ENCODE data around the gene ZNF518B.
"Not testable (repeated sequence)": the region's sequence is repeated elsewhere in the genome, so short reads cannot be mapped to it uniquely, and the experiment has no call there.

ZNF518B gene

GRCh38 chr4:10438924-10439323, 18.3 kb downstream of the ZNF518B start:
- Histone ChIP-seq H3K27ac (no peak overlapping the region), H3K9me3 (peaks cover 4% of the 10 kb centered on the region; the same call in 1 of the 2 replicates), H3K4me1 (no peaks in the 10 kb centered on the region), H3K4me2 (no peak overlapping the region), H3K4me3 (no peak overlapping the region), H3K9ac (no peak overlapping the region), H3K27me3 (no peaks in the 10 kb centered on the region), H3K36me3 (peaks cover 7% of the 10 kb centered on the region), H4K20me1 (no peaks in the 10 kb centered on the region)
- no peak for TF ChIP-seq Cebpa-rat (IDR thresholded peaks at IDR 0.05)

- H3K9me3 ChIP-seq = no peaks in the 10 kb centered on the region
These were observed 19.5 kb downstream of the ZNF518B start for GRCh38 chr4:10437735-10438134.

GRCh38 chr4:10427680-10428079, 29.5 kb downstream of the ZNF518B start:
- H3K9me3 ChIP-seq, H3K4me2 ChIP-seq, H3K4me1 ChIP-seq, H3K4me3 ChIP-seq, H3K9ac ChIP-seq, H3K36me3 ChIP-seq, H3K27me3 ChIP-seq, H4K20me1 ChIP-seq, H3K27ac ChIP-seq: not testable (repeated sequence)

More at GRCh38 chr4:10437735-10438134, 19.5 kb downstream of the ZNF518B start:
- Histone ChIP-seq H3K27me3 (no peaks in the 10 kb centered on the region), H3K4me1 (no peaks in the 10 kb centered on the region), H3K9ac (no peak overlapping the region), H4K20me1 (no peaks in the 10 kb centered on the region), H3K27ac (no peak overlapping the region), H3K4me2 (no peak overlapping the region), H3K36me3 (no peaks in the 10 kb centered on the region), H3K4me3 (no peak overlapping the region)
- no peak for TF ChIP-seq Cebpa-rat (IDR thresholded peaks at IDR 0.05)

DNA sequence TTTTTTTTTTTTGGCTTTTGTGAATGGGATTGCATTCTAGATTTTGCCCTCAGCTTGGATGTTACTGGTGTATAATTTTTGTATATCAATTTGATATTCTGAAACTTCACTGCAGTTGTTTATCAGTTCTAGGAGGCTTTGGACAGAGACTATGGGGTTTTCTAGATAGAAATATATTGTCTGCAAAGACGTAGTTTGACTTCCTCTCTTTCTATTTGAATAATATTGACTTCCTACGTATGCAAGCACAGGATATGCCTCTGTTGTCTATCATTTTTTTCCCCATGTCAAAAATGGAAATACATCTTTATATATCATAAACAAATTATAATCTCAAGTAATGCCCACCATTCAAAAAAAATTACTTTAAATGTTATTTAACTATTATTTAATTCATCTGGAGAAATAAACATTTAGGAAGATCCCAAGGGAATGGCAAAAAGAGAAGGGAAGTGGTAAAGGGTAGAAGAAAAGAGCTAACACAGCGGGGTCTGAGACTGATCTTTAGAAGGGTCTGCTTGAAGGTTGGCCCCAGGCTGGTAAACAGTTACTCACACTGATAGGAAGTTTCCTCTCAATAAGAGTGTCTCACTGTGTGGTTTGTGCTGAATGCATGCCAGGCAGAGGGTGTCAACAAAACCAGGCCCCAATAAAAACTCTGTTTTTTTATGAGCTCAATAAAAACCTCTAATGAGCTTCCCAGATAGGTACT, 35.7 kb downstream of the ZNF518B start:
- Histone ChIP-seq H3K4me2 (peak overlapping the region; percentile 3), H3K4me3 (no peak overlapping the region), H3K27me3 (no peaks in the 10 kb centered on the region), H3K9me3 (peaks cover 18% of the 10 kb centered on the region), H3K9ac (no peak overlapping the region), H3K36me3 (no peaks in the 10 kb centered on the region; the same call in 1 of the 2 replicates), H3K4me1 (peaks cover 23% of the 10 kb centered on the region), H3K27ac (no peak overlapping the region), H4K20me1 (no peaks in the 10 kb centered on the region)
- TF ChIP-seq Cebpa-rat (IDR thresholded peaks at IDR 0.05) = no peak

- no peak for TF ChIP-seq Cebpa-rat (IDR thresholded peaks at IDR 0.05)
- no peak overlapping the region for H3K4me3 ChIP-seq
- H3K4me2 ChIP-seq = 0 out of 2 replicates have a peak overlapping the region, but pooled peaks have one; percentile 75
- H3K27me3 ChIP-seq = no peaks in the 10 kb centered on the region
- peaks cover 48% of the 10 kb centered on the region for H3K4me1 ChIP-seq
- no peak overlapping the region for H3K27ac ChIP-seq
- H3K9me3 ChIP-seq = peaks cover 18% of the 10 kb centered on the region
- no peaks in the 10 kb centered on the region for H4K20me1 ChIP-seq
- H3K9ac ChIP-seq = no peak overlapping the region
- no peaks in the 10 kb centered on the region; the same call in 1 of the 2 replicates for H3K36me3 ChIP-seq
These were observed 39.5 kb downstream of the ZNF518B start for GRCh38 chr4:10417740-10418139.

DNA sequence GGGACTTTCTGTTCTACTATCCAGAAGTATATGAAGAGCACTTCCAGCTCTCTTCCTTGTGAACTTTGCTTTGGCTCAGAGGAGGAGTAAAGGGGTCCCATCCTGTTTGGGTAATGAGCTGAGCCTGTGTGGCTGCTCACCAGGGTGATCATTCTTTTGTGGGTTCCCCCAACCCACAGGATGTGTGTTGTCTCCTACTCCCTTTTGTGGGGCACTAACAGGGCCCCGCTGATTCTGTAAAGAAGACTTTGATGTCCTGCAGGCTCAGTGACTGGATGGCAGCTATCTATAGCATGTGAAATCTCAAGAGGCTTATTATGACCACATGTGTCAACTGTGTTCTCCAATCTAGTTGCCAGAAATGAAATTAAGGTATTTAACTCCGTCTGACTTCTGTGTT, 40.8 kb downstream of the ZNF518B start:
- Histone ChIP-seq H3K36me3 (no peaks in the 10 kb centered on the region; the same call in 1 of the 2 replicates), H3K9ac (no peak overlapping the region), H3K4me3 (no peak overlapping the region), H4K20me1 (no peaks in the 10 kb centered on the region), H3K4me2 (peak overlapping the region; percentile 75), H3K4me1 (peaks cover 47% of the 10 kb centered on the region), H3K27me3 (no peaks in the 10 kb centered on the region), H3K27ac (no peak overlapping the region), H3K9me3 (peaks cover 18% of the 10 kb centered on the region)
- TF ChIP-seq Cebpa-rat (IDR thresholded peaks at IDR 0.05) = no peak

- H3K36me3 ChIP-seq = no peaks in the 10 kb centered on the region; the same call in 1 of the 2 replicates
- no peaks in the 10 kb centered on the region for H3K9me3 ChIP-seq
- no peak for TF ChIP-seq Cebpa-rat (IDR thresholded peaks at IDR 0.05)
- H4K20me1 ChIP-seq = no peaks in the 10 kb centered on the region
- H3K27me3 ChIP-seq = no peaks in the 10 kb centered on the region
- no peak overlapping the region for H3K27ac ChIP-seq
- H3K4me1 ChIP-seq = peaks cover 50% of the 10 kb centered on the region
- H3K4me3 ChIP-seq = no peak overlapping the region
- no peak overlapping the region for H3K9ac ChIP-seq
- H3K4me2 ChIP-seq = peak overlapping the region; percentile 47
These were observed 44.0 kb downstream of the ZNF518B start for GRCh38 chr4:10413177-10413576.

GRCh38 chr4:10405672-10406071, 51.6 kb downstream of the ZNF518B start:
- no peak overlapping the region for H3K9ac ChIP-seq
- no peak overlapping the region for H3K27ac ChIP-seq
- no peaks in the 10 kb centered on the region for H3K9me3 ChIP-seq
- no peaks in the 10 kb centered on the region for H4K20me1 ChIP-seq
- H3K27me3 ChIP-seq = no peaks in the 10 kb centered on the region
- H3K4me3 ChIP-seq = no peak overlapping the region
- H3K36me3 ChIP-seq = no peaks in the 10 kb centered on the region
- H3K4me2 ChIP-seq = no peak overlapping the region
- TF ChIP-seq Cebpa-rat (IDR thresholded peaks at IDR 0.05) = no peak
- H3K4me1 ChIP-seq = peaks cover 8% of the 10 kb centered on the region

- no peak overlapping the region for H3K27ac ChIP-seq
- H3K4me1 ChIP-seq = no peaks in the 10 kb centered on the region
- no peaks in the 10 kb centered on the region for H4K20me1 ChIP-seq
These were observed 53.4 kb downstream of the ZNF518B start for GRCh38 chr4:10403633-10404445.

GRCh38 chr4:10395971-10396580, 61.1 kb downstream of the ZNF518B start:
- no peak overlapping the region for H3K27ac ChIP-seq
- H3K9me3 ChIP-seq = 0 out of 2 replicates have a peak, but pooled peaks cover 4% of the 10 kb centered on the region
- no peak overlapping the region for H3K9ac ChIP-seq
- H4K20me1 ChIP-seq = no peaks in the 10 kb centered on the region
- H3K27me3 ChIP-seq = no peaks in the 10 kb centered on the region
- no peak overlapping the region for H3K4me2 ChIP-seq
- H3K36me3 ChIP-seq = no peaks in the 10 kb centered on the region
- no peak for TF ChIP-seq Cebpa-rat (IDR thresholded peaks at IDR 0.05)
- H3K4me3 ChIP-seq = no peak overlapping the region
- H3K4me1 ChIP-seq = no peaks in the 10 kb centered on the region

More at GRCh38 chr4:10403633-10404445, 53.4 kb downstream of the ZNF518B start:
- Histone ChIP-seq H3K4me3 (no peak overlapping the region), H3K27me3 (no peaks in the 10 kb centered on the region), H3K36me3 (no peaks in the 10 kb centered on the region), H3K4me2 (no peak overlapping the region), H3K9me3 (no peaks in the 10 kb centered on the region), H3K9ac (no peak overlapping the region)
- no peak for TF ChIP-seq Cebpa-rat (IDR thresholded peaks at IDR 0.05)

Measured in BLaER1 (cell line).